Keratinocyte (primary cell): Measurements from ENCODE around the gene AGXT2.

Experiments used
- CTCF ChIP-seq, 3 experiments: IDR thresholded peaks in 1 of 3; conservative IDR thresholded peaks in 1 of 3; optimal IDR thresholded peaks in 1 of 3; 2 replicates in 2 of 3; 3 replicates in 1 of 3; pipeline versions ENCODE3 to v1.5.1; 2011; ENCODE audit warnings: low read length in 3 of 3, mild to moderate bottlenecking in 3 of 3, moderate library complexity in 2 of 3, control low read depth in 1 of 3, inconsistent platforms in 1 of 3; ENCODE audit not compliant: insufficient read depth in 2 of 3; ENCODE audit errors: extremely low read depth in 1 of 3
- EZH2 ChIP-seq: IDR thresholded peaks from one replicate; pipeline ENCODE4 v1.6.1; 2012; ENCODE audit warnings: inconsistent platforms, mild to moderate bottlenecking, low read length, moderate library complexity

- TF ChIP-seq CTCF (optimal IDR thresholded peaks at IDR 0.05 in 1 of 3, IDR thresholded peaks at IDR 0.05 in 1 of 3, conservative IDR thresholded peaks at IDR 0.05 in 1 of 3; ENCODE audit: extremely low read depth in 1 of 3, insufficient read depth in 2 of 3, low read length in 3 of 3) (no peak), EZH2 (no peak)
Measured at GRCh38 chr5:34986965-34987364, 60.8 kb downstream of the AGXT2 start.
